ENCODE results near the gene FSCN2. TPM values are rescaled to one million over a fixed set of nuclear protein-coding genes. Genes with fewer than 3 reads are reported as not detected.

FSCN2 gene
- total RNA-seq, 2 donors from 2014 or later = 1.0 to 2.2 TPM

- H3K9ac ChIP-seq (ENCODE audit: low read depth in 2 of 2, low read length in 2 of 2) = no peak overlapping the region
- no peaks in the 10 kb centered on the region for H3K4me1 ChIP-seq
- H3K27me3 ChIP-seq = no peaks in the 10 kb centered on the region
- H3K9me3 ChIP-seq = no peaks in the 10 kb centered on the region
- no peak overlapping the region for H3K4me3 ChIP-seq
- intact Hi-C loops (cut with DNase I) = no loop called here
- no peak overlapping the region for H3K27ac ChIP-seq
- DNase-seq = no peak
- TF ChIP-seq, protein P1, sequence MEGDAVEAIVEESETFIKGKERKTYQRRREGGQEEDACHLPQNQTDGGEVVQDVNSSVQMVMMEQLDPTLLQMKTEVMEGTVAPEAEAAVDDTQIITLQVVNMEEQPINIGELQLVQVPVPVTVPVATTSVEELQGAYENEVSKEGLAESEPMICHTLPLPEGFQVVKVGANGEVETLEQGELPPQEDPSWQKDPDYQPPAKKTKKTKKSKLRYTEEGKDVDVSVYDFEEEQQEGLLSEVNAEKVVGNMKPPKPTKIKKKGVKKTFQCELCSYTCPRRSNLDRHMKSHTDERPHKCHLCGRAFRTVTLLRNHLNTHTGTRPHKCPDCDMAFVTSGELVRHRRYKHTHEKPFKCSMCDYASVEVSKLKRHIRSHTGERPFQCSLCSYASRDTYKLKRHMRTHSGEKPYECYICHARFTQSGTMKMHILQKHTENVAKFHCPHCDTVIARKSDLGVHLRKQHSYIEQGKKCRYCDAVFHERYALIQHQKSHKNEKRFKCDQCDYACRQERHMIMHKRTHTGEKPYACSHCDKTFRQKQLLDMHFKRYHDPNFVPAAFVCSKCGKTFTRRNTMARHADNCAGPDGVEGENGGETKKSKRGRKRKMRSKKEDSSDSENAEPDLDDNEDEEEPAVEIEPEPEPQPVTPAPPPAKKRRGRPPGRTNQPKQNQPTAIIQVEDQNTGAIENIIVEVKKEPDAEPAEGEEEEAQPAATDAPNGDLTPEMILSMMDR (IDR thresholded peaks at IDR 0.05) = no peak
- H3K36me3 ChIP-seq = peaks cover 8% of the 10 kb centered on the region
These were observed 14.5 kb downstream of the FSCN2 start for GRCh38 chr17:81542431-81543338.

DNA sequence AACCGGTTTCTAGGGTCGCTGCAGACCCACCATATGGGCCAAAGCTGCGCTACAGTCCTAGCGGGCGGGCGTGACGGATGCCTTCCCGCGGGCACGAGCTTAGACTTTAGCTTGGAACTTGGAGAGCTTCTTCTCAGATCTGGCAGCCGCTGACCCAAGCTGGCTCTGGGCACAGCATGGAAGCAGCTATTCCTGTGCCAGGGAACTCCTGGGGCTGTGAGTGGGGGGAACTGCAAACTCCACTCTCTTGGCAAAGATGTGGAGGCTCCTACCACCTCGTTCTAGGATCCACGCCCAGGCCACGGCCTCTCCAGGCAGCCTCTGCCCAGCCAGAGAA is 15.1 kb downstream of the FSCN2 start:
- DNase-seq = no peak
- H3K36me3 ChIP-seq = peaks cover 8% of the 10 kb centered on the region
- H3K27me3 ChIP-seq = no peaks in the 10 kb centered on the region
- intact Hi-C loops (cut with DNase I) = no loop called here
- H3K9ac ChIP-seq (ENCODE audit: low read depth in 2 of 2, low read length in 2 of 2) = no peak overlapping the region
- no peaks in the 10 kb centered on the region for H3K4me1 ChIP-seq
- TF ChIP-seq, protein P1 (IDR thresholded peaks at IDR 0.05) = no peak
- no peaks in the 10 kb centered on the region for H3K9me3 ChIP-seq
- no peak overlapping the region for H3K4me3 ChIP-seq
- H3K27ac ChIP-seq = no peak overlapping the region

- no peaks in the 10 kb centered on the region for H3K27me3 ChIP-seq
- intact Hi-C loops (cut with DNase I) = no loop called here
- H3K9ac ChIP-seq (ENCODE audit: low read depth in 2 of 2, low read length in 2 of 2) = no peak overlapping the region
- no peak overlapping the region for H3K4me3 ChIP-seq
- DNase-seq = no peak
- no peaks in the 10 kb centered on the region for H3K4me1 ChIP-seq
- H3K36me3 ChIP-seq = peaks cover 8% of the 10 kb centered on the region
- no peak overlapping the region for H3K27ac ChIP-seq
- TF ChIP-seq, protein P1 (IDR thresholded peaks at IDR 0.05) = no peak
- no peaks in the 10 kb centered on the region for H3K9me3 ChIP-seq
These were observed 15.6 kb downstream of the FSCN2 start for GRCh38 chr17:81543756-81544155.

DNA sequence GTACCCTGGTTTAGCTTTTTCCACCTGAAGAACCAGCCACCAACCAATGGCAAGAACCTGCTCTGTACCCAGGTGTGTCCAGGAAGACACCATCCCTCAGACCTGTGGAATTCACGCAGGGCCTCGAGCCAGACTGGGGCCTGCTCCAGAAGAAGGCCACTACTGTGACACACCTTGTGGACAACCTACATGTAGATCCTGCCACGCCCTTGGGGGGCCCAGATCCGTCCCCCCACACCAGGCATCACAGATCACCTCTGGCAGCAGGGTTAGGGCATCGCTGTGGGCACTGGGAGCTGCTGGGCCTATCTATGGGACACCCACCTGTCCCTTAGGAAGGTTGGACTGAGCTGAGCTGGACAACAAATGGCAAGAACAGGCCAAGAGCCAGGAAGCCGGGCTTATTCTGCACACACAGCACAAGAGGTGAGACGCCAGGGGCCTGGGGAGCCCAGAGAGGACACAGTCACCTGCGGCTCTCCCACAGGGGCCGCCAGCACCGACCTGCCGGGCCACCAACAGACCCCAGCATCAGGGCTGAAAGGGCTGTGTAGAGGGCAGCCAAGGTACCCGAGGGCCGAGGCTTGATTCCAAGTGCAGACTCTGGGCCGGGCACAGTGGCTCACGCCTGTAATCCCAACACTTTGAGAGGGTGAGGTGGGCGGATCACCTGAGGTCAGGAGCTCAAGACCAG is 16.3 kb downstream of the FSCN2 start:
- no peaks in the 10 kb centered on the region for H3K4me1 ChIP-seq
- H3K27ac ChIP-seq = no peak overlapping the region
- TF ChIP-seq, protein P1 (IDR thresholded peaks at IDR 0.05) = no peak
- no peaks in the 10 kb centered on the region for H3K27me3 ChIP-seq
- no peak overlapping the region for H3K9ac ChIP-seq (ENCODE audit: low read depth in 2 of 2, low read length in 2 of 2)
- H3K9me3 ChIP-seq = no peaks in the 10 kb centered on the region
- H3K36me3 ChIP-seq = peaks cover 8% of the 10 kb centered on the region
- DNase-seq = no peak
- H3K4me3 ChIP-seq = no peak overlapping the region
- intact Hi-C loops (cut with DNase I) = no loop called here

DNA sequence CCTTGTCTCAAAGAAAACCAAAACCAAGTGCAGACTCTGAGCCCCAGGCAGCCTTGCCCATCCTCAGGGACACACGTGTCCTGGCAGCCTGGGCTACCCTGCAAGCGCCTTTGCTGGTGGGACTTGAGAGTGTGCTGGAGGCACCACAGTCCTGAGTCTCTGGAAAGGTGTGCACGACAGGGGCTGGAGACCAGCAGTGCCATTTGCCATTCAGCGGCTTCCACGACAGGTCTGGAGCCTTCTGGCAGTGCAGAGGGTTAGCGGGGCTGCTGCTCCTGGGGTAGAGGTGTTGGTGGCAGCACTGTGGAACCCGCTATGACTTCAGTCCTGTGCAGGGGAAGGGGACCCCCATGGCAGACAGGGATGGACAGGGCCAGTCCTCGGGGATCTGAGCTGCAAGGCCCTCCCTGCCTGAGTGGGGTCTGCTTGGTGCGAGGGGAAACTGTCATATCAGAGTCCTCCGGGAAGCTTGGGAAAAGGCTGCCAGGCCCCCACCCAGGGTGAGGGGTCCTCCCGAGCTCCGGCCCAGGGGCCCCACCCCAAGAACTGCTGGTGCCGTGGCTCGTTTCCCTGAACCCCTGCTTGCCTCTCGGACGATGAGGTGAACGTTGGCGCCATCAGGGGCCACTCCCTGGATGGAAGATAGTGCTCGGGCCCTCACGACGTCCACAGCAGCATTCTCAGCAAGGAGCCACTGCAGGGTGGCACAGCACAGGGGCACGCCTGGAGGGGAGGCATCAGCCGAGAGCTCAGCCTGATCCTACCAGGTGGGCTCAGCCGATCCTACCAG is 17.2 kb downstream of the FSCN2 start:
- Histone ChIP-seq H3K9ac (ENCODE audit: low read depth in 2 of 2, low read length in 2 of 2) (no peak overlapping the region), H3K4me1 (no peaks in the 10 kb centered on the region), H3K27ac (no peak overlapping the region), H3K27me3 (no peaks in the 10 kb centered on the region), H3K36me3 (peaks cover 8% of the 10 kb centered on the region), H3K9me3 (no peaks in the 10 kb centered on the region), H3K4me3 (no peak overlapping the region)
- intact Hi-C loops (cut with DNase I) = no loop called here
- TF ChIP-seq, protein P1 (IDR thresholded peaks at IDR 0.05) = no peak
- no peak for DNase-seq

Measured in colonic mucosa (tissue), 4 donors.